ENCODE results near the gene GJA3. TPM values are rescaled to one million over a fixed set of nuclear protein-coding genes. Genes with fewer than 3 reads are reported as not detected.

Gene GJA3
- polyA plus RNA-seq, 1 donor from 2014 or later, result 0.33 TPM

GRCh38 chr13:20118268-20119140 is 42.3 kb downstream of the GJA3 start:
- H3K36me3 Mint-ChIP-seq, result no peaks in the 10 kb centered on the region
- H3K27me3 Mint-ChIP-seq, result peaks cover 5% of the 10 kb centered on the region
- H3K27ac Mint-ChIP-seq, result peak overlapping the region in 1 of 3 donors; percentile 55
- H3K4me3 Mint-ChIP-seq, result peak overlapping the region; percentile 85 to 97 (median 92)
- peaks cover 7 to 21% (median 14%) of the 10 kb centered on the region in 3 donors for H3K4me1 Mint-ChIP-seq
- no peaks in the 10 kb centered on the region for H3K9me3 Mint-ChIP-seq

- Mint-ChIP-seq H3K27me3 (peaks cover 8% of the 10 kb centered on the region), H3K4me3 (no peak overlapping the region), H3K27ac (no peak overlapping the region), H3K36me3 (no peaks in the 10 kb centered on the region), H3K9me3 (no peaks in the 10 kb centered on the region), H3K4me1 (peaks cover 7 to 19% (median 13%) of the 10 kb centered on the region in 3 donors)
Measured at GRCh38 chr13:20116213-20116612, 44.6 kb downstream of the GJA3 start.

- Mint-ChIP-seq H3K27me3 (peaks cover 2% of the 10 kb centered on the region), H3K36me3 (no peaks in the 10 kb centered on the region), H3K27ac (no peak overlapping the region), H3K4me1 (peaks cover under 1 to 4% (median 2%) of the 10 kb centered on the region in 3 donors), H3K9me3 (no peaks in the 10 kb centered on the region), H3K4me3 (no peak overlapping the region)
Measured at GRCh38 chr13:20114066-20114610, 46.7 kb downstream of the GJA3 start.

- no peaks in the 10 kb centered on the region for H3K36me3 Mint-ChIP-seq
- peak overlapping the region in 1 of 3 donors; percentile 64 for H3K27ac Mint-ChIP-seq
- peaks cover 0 to 3% (median 0%) of the 10 kb centered on the region in 3 donors for H3K9me3 Mint-ChIP-seq
Measured at GRCh38 chr13:20109037-20109436, 51.8 kb downstream of the GJA3 start.

GRCh38 chr13:20106742-20107141 is 54.1 kb downstream of the GJA3 start:
- H3K9me3 Mint-ChIP-seq, result peaks cover 0 to 3% (median 0%) of the 10 kb centered on the region in 3 donors
- peaks cover 0 to 3% (median 0%) of the 10 kb centered on the region in 3 donors for H3K4me1 Mint-ChIP-seq
- H3K4me3 Mint-ChIP-seq, result no peak overlapping the region
- peaks cover 22% of the 10 kb centered on the region for H3K27me3 Mint-ChIP-seq
- no peaks in the 10 kb centered on the region for H3K36me3 Mint-ChIP-seq
- H3K27ac Mint-ChIP-seq, result no peak overlapping the region

More at GRCh38 chr13:20109037-20109436, 51.8 kb downstream of the GJA3 start:
- H3K27me3 Mint-ChIP-seq, result peaks cover 14% of the 10 kb centered on the region
- H3K4me3 Mint-ChIP-seq, result peak overlapping the region in 1 of 4 donors; percentile 2
- peaks cover 0 to 3% (median 0%) of the 10 kb centered on the region in 3 donors for H3K4me1 Mint-ChIP-seq

- Mint-ChIP-seq H3K4me3 (no peak overlapping the region), H3K9me3 (peaks cover 0 to 3% (median 0%) of the 10 kb centered on the region in 3 donors), H3K27me3 (peaks cover 26% of the 10 kb centered on the region)
Measured at GRCh38 chr13:20105161-20105689, 55.6 kb downstream of the GJA3 start.

GRCh38 chr13:20102525-20103180 is 58.2 kb downstream of the GJA3 start:
- Mint-ChIP-seq H3K27me3 (peaks cover 28% of the 10 kb centered on the region), H3K4me1 (peaks cover 0 to 3% (median 0%) of the 10 kb centered on the region in 3 donors), H3K4me3 (no peak overlapping the region), H3K36me3 (peaks cover 2% of the 10 kb centered on the region), H3K9me3 (peaks cover 0 to 3% (median 0%) of the 10 kb centered on the region in 3 donors), H3K27ac (no peak overlapping the region)

More at GRCh38 chr13:20105161-20105689, 55.6 kb downstream of the GJA3 start:
- Mint-ChIP-seq H3K27ac (no peak overlapping the region), H3K36me3 (no peaks in the 10 kb centered on the region), H3K4me1 (peaks cover 0 to 3% (median 0%) of the 10 kb centered on the region in 3 donors)

- Mint-ChIP-seq H3K9me3 (peaks cover 0 to 3% (median 0%) of the 10 kb centered on the region in 3 donors), H3K27ac (no peak overlapping the region), H3K4me1 (peaks cover 0 to 2% (median 0%) of the 10 kb centered on the region in 3 donors), H3K4me3 (no peak overlapping the region), H3K27me3 (peaks cover 30% of the 10 kb centered on the region), H3K36me3 (peaks cover 2% of the 10 kb centered on the region)
Measured at GRCh38 chr13:20101467-20102316, 59.2 kb downstream of the GJA3 start.

- no peak overlapping the region for H3K4me3 Mint-ChIP-seq
- H3K9me3 Mint-ChIP-seq, result no peaks in the 10 kb centered on the region
- peaks cover 20% of the 10 kb centered on the region for H3K27me3 Mint-ChIP-seq
- H3K4me1 Mint-ChIP-seq, result peaks cover 0 to 3% (median 0%) of the 10 kb centered on the region in 3 donors
- no peak overlapping the region for H3K27ac Mint-ChIP-seq
- H3K36me3 Mint-ChIP-seq, result peaks cover 2% of the 10 kb centered on the region
Measured at GRCh38 chr13:20099319-20099718, 61.5 kb downstream of the GJA3 start.

- Mint-ChIP-seq H3K4me1 (peaks cover 0 to 3% (median 0%) of the 10 kb centered on the region in 3 donors), H3K9me3 (no peaks in the 10 kb centered on the region), H3K27me3 (peaks cover 2% of the 10 kb centered on the region), H3K27ac (no peak overlapping the region), H3K4me3 (no peak overlapping the region), H3K36me3 (peaks cover under 1% of the 10 kb centered on the region)
Measured at GRCh38 chr13:20093951-20094350, 66.9 kb downstream of the GJA3 start.

- H3K4me1 Mint-ChIP-seq, result no peaks in the 10 kb centered on the region
- H3K27ac Mint-ChIP-seq, result no peak overlapping the region
- H3K9me3 Mint-ChIP-seq, result no peaks in the 10 kb centered on the region
- no peaks in the 10 kb centered on the region for H3K27me3 Mint-ChIP-seq
- no peak overlapping the region for H3K4me3 Mint-ChIP-seq
- peaks cover 2% of the 10 kb centered on the region for H3K36me3 Mint-ChIP-seq
Measured at GRCh38 chr13:20090349-20090748, 70.5 kb downstream of the GJA3 start.

Measured in IgD-negative memory B cell (primary cell).